ENCODE measurements around the gene GALNT2. TPM values are rescaled to one million over a fixed set of nuclear protein-coding genes. Genes with fewer than 3 reads are reported as not detected.

Gene GALNT2
- total and polyA plus RNA-seq, 2 of the 13 experiments (the other 11 are each of a cell fraction or from before 2014, with no cell fraction given), result 39.3 to 39.6 TPM

DNA sequence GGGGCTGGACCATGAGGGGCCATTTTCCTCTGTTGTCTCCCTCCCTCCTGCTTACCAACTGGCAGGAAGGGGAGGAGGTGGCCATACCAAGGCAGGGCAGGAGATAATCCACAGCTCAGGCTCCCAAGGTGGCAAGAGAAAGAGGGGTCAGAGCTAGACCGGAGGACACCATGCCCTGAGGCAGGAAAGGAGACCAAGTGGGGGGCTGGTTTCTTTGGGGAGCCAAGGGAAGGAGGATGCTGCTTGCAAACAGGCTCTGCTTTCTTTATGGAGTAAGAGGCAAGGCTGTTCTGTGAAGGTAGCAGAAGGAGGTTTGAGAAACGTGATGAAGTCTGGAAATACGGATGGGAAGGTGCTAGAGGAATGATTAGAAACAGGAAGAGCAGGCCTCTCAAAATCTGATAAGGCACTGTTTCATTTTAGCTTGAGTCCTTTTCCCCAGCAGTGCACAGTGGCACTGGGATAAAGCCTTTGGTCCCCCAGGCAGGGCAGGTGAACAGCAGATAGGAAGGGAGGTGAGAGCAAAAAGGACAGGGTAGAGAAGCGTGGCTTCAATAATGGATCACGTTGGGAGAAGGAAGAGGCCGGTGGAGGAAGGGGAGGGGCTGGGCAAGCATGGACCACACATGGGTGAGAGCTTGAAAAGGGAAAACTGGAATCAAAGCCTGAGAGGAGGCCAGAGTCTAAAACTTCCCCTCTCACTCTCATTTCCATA is 44.2 kb upstream of the GALNT2 start (continued):
- no peak for TF ChIP-seq FOXA1 (IDR thresholded peaks at IDR 0.05)
- no peak for TF ChIP-seq FOXA1 (CRISPR knock-in tag; IDR thresholded peaks at IDR 0.05)
- no peak for TF ChIP-seq RNF2 (conservative IDR thresholded peaks at IDR 0.05; ENCODE audit: low read depth)

DNA sequence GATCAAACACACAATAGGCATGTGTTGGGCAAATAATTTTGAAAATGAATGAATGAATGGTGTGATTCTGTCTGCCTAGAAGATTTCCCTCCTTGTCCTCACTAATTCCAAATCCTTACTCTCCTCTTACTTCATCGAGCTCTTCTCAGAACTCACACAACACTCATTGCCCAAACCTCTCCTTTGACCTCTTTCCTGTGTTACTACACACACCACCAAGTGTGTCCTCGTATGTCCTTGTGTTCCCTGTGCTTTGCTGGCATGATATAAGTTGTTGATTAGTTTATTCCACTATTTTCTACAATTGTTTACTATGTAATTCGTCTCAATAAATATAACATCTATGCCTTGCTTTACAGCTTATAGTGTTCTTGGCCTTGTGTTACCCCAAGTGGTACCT is 41.4 kb upstream of the GALNT2 start:
- no peaks in the 10 kb centered on the region for H3K9me3 ChIP-seq (ENCODE audit: low read length)
- no peak overlapping the region for H3K4me3 ChIP-seq (replicated peaks in 1 of 3; ENCODE audit: insufficient read depth in 1 of 3, low read depth in 2 of 3, low read length in 3 of 3)
- FAIRE-seq, result no peak
- H3K4me2 ChIP-seq (ENCODE audit: low read depth, low read length), result no peak overlapping the region
- 2% methylated on average over 3 of the region's 3 CpGs for WGBS (ENCODE audit: low lambda C conversion rate)
- CTCF ChIA-PET (ENCODE audit: low intra/inter-chr PET ratio, low total read pairs), result no interaction called here
- peaks cover 1 to 10% of the 10 kb centered on the region in 2 experiments; a peak in 2 of 5 replicates for H3K27me3 ChIP-seq (ENCODE audit: control insufficient read depth in 1 of 2, insufficient read depth in 2 of 2, low read length in 2 of 2)
- no peak for DNase-seq (ENCODE audit: low spot score)
- in situ Hi-C loops (cut with HindIII; ENCODE audit: extremely low pct_ligation_motif_present, low pct_unique_long_range_greater_than_20kb) (no loop called here), intact Hi-C loops (cut with micrococcal nuclease; ENCODE audit: unreplicated experiment) (no loop called here)
- H3K9ac ChIP-seq (ENCODE audit: insufficient read depth, low read depth, low read length), result no peak overlapping the region
- no peaks in the 10 kb centered on the region for H3K4me1 ChIP-seq (ENCODE audit: insufficient read depth, low read length)
- ATAC-seq, result no peak
- H4K20me1 ChIP-seq (ENCODE audit: insufficient read depth, low read length), result no peaks in the 10 kb centered on the region
- no peaks in the 10 kb centered on the region for H3K79me2 ChIP-seq (ENCODE audit: insufficient read depth, low read length)
- H3K36me3 ChIP-seq (replicated peaks in 1 of 2; ENCODE audit: control insufficient read depth in 1 of 2, insufficient read depth in 2 of 2, low read length in 2 of 2), result no peaks in the 10 kb centered on the region
- TF ChIP-seq TCF7 (IDR thresholded peaks at IDR 0.05; ENCODE audit: low read depth), result no peak
- H3K27ac ChIP-seq (ENCODE audit: extremely low read length, insufficient read depth, low read length), result no peak overlapping the region
- H2AFZ ChIP-seq (ENCODE audit: low read length), result no peak overlapping the region
- BruUV-seq (replicated peaks), result no TSS peak
- POLR2A ChIA-PET, result no interaction called here

DNA sequence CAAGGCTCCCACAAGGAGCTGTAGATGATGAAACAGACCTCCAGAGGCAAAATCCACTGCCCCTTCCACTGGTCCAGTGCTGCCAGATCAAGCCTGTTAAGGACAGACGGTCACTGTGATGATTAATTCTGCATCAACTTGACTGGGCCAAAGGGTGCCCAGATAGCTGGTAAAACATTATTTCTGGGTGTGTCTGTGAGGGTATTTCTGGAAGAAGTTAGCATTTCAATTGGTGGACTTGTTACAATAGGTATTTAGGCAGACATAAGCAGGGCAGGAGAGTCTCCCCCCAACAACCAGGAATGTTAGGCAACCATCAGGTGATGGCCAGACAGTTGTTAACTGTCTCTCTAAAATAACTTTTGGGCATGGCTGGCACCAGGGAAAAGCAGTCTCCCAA is 40.9 kb upstream of the GALNT2 start:
- Histone ChIP-seq H3K9ac (ENCODE audit: insufficient read depth, low read depth, low read length) (no peak overlapping the region), H3K36me3 (replicated peaks in 1 of 2; ENCODE audit: control insufficient read depth in 1 of 2, insufficient read depth in 2 of 2, low read length in 2 of 2) (no peaks in the 10 kb centered on the region), H3K4me1 (ENCODE audit: insufficient read depth, low read length) (no peaks in the 10 kb centered on the region), H3K27me3 (ENCODE audit: control insufficient read depth in 1 of 2, insufficient read depth in 2 of 2, low read length in 2 of 2) (peaks cover 1 to 10% of the 10 kb centered on the region in 2 experiments; a peak in 2 of 5 replicates), H3K27ac (ENCODE audit: extremely low read length, insufficient read depth, low read length) (no peak overlapping the region), H3K79me2 (ENCODE audit: insufficient read depth, low read length) (no peaks in the 10 kb centered on the region), H4K20me1 (ENCODE audit: insufficient read depth, low read length) (no peaks in the 10 kb centered on the region), H2AFZ (ENCODE audit: low read length) (no peak overlapping the region), H3K9me3 (ENCODE audit: low read length) (no peaks in the 10 kb centered on the region), H3K4me2 (ENCODE audit: low read depth, low read length) (no peak overlapping the region), H3K4me3 (replicated peaks in 1 of 3; ENCODE audit: insufficient read depth in 1 of 3, low read depth in 2 of 3, low read length in 3 of 3) (no peak overlapping the region)
- ChIA-PET POLR2A (no interaction called here), CTCF (ENCODE audit: low intra/inter-chr PET ratio, low total read pairs) (no interaction called here)
- BruUV-seq (replicated peaks), result no TSS peak
- ATAC-seq, result no peak
- intact Hi-C loops (cut with micrococcal nuclease; ENCODE audit: unreplicated experiment) (no loop called here), in situ Hi-C loops (cut with HindIII; ENCODE audit: extremely low pct_ligation_motif_present, low pct_unique_long_range_greater_than_20kb) (no loop called here)
- no peak for FAIRE-seq
- 10% methylated on average over 1 of the region's 1 CpG for WGBS (ENCODE audit: low lambda C conversion rate)
- no peak for DNase-seq (ENCODE audit: low spot score)
- TF ChIP-seq, protein P1, sequence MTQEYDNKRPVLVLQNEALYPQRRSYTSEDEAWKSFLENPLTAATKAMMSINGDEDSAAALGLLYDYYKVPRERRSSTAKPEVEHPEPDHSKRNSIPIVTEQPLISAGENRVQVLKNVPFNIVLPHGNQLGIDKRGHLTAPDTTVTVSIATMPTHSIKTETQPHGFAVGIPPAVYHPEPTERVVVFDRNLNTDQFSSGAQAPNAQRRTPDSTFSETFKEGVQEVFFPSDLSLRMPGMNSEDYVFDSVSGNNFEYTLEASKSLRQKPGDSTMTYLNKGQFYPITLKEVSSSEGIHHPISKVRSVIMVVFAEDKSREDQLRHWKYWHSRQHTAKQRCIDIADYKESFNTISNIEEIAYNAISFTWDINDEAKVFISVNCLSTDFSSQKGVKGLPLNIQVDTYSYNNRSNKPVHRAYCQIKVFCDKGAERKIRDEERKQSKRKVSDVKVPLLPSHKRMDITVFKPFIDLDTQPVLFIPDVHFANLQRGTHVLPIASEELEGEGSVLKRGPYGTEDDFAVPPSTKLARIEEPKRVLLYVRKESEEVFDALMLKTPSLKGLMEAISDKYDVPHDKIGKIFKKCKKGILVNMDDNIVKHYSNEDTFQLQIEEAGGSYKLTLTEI (CRISPR knock-in tag; conservative IDR thresholded peaks at IDR 0.05), result no peak
- TF ChIP-seq RARG (CRISPR knock-in tag; IDR thresholded peaks at IDR 0.05; ENCODE audit: low read depth) (no peak), HOXD1 (CRISPR knock-in tag; IDR thresholded peaks at IDR 0.05) (no peak)
- TF ChIP-seq, protein P2, sequence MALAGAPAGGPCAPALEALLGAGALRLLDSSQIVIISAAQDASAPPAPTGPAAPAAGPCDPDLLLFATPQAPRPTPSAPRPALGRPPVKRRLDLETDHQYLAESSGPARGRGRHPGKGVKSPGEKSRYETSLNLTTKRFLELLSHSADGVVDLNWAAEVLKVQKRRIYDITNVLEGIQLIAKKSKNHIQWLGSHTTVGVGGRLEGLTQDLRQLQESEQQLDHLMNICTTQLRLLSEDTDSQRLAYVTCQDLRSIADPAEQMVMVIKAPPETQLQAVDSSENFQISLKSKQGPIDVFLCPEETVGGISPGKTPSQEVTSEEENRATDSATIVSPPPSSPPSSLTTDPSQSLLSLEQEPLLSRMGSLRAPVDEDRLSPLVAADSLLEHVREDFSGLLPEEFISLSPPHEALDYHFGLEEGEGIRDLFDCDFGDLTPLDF (CRISPR knock-in tag; IDR thresholded peaks at IDR 0.05), result no peak
- TF ChIP-seq, protein P3, sequence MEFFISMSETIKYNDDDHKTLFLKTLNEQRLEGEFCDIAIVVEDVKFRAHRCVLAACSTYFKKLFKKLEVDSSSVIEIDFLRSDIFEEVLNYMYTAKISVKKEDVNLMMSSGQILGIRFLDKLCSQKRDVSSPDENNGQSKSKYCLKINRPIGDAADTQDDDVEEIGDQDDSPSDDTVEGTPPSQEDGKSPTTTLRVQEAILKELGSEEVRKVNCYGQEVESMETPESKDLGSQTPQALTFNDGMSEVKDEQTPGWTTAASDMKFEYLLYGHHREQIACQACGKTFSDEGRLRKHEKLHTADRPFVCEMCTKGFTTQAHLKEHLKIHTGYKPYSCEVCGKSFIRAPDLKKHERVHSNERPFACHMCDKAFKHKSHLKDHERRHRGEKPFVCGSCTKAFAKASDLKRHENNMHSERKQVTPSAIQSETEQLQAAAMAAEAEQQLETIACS (CRISPR knock-in tag; IDR thresholded peaks at IDR 0.05), result no peak

All from HepG2 (cell line).